ENCODE measurements around the gene MTHFD2L. TPM values are rescaled to one million over a fixed set of nuclear protein-coding genes. Genes with fewer than 3 reads are reported as not detected.
"Not testable (repeated sequence)": the region's sequence is repeated elsewhere in the genome, so short reads cannot be mapped to it uniquely, and the experiment has no call there.

Gene MTHFD2L
- total RNA-seq, 4 donors from 2014 or later, result 13.1 to 22.9 (median 15.3) TPM

DNA sequence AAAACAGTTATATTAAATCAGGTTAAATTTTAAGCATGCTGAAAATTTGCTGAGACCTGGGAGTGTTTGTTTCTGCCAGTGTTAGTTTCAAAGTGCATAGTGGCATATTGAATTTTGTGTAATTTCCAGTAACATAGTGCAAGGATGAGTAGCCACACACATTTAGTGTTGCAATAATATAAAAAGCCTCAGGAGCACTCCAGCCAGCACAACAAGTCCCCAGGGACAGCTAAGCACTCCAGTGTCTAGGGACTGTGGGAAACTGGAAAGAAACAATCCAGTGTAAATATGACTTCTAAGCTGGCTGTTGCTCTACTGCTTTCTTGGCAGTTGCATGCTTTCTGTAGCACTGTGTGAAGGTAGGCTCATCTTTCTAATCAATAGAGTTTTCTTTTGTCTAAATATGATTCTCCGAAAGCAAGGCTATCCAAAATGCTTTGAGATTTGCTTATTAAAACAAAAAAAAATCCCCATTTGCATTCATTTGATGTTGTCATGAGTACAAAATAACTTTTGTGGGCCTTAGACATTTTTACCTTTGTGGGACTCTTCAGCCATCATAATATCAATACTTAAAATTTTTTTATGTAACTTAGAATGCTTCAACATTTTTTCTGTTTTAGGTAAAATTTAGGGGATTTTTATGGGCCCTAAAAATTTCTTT, 34.7 kb upstream of the MTHFD2L start:
- TF ChIP-seq POLR2A (IDR thresholded peaks at IDR 0.05), result no peak
- TF ChIP-seq POLR2AphosphoS5 (IDR thresholded peaks at IDR 0.05), result no peak
- no peak for TF ChIP-seq EP300 (IDR thresholded peaks at IDR 0.05)
- TF ChIP-seq, protein P1, sequence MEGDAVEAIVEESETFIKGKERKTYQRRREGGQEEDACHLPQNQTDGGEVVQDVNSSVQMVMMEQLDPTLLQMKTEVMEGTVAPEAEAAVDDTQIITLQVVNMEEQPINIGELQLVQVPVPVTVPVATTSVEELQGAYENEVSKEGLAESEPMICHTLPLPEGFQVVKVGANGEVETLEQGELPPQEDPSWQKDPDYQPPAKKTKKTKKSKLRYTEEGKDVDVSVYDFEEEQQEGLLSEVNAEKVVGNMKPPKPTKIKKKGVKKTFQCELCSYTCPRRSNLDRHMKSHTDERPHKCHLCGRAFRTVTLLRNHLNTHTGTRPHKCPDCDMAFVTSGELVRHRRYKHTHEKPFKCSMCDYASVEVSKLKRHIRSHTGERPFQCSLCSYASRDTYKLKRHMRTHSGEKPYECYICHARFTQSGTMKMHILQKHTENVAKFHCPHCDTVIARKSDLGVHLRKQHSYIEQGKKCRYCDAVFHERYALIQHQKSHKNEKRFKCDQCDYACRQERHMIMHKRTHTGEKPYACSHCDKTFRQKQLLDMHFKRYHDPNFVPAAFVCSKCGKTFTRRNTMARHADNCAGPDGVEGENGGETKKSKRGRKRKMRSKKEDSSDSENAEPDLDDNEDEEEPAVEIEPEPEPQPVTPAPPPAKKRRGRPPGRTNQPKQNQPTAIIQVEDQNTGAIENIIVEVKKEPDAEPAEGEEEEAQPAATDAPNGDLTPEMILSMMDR (IDR thresholded peaks at IDR 0.05), result no peak
- Histone ChIP-seq H3K27me3 (no peaks in the 10 kb centered on the region), H3K4me3 (no peak overlapping the region), H3K27ac (no peak overlapping the region), H3K9me3 (no peaks in the 10 kb centered on the region), H3K4me1 (no peaks in the 10 kb centered on the region), H3K36me3 (no peaks in the 10 kb centered on the region)
- no peak for DNase-seq (ENCODE audit: low spot score in 2 of 2)
- 90% methylated on average over 1 of the region's 1 CpG for WGBS

- Histone ChIP-seq H3K4me3 (no peak overlapping the region), H3K36me3 (no peaks in the 10 kb centered on the region), H3K4me1 (no peaks in the 10 kb centered on the region), H3K27me3 (no peaks in the 10 kb centered on the region), H3K9me3 (no peaks in the 10 kb centered on the region), H3K27ac (no peak overlapping the region)
- no peak for DNase-seq (ENCODE audit: low spot score in 2 of 2)
- TF ChIP-seq, protein P1 (IDR thresholded peaks at IDR 0.05), result no peak
- no peak for TF ChIP-seq POLR2A (IDR thresholded peaks at IDR 0.05)
- TF ChIP-seq POLR2AphosphoS5 (IDR thresholded peaks at IDR 0.05), result no peak
- TF ChIP-seq EP300 (IDR thresholded peaks at IDR 0.05), result no peak
- WGBS, result 87% methylated on average over 1 of the region's 1 CpG
Measured at GRCh38 chr4:74125029-74125428, 32.9 kb upstream of the MTHFD2L start.

GRCh38 chr4:74127745-74128144, 30.2 kb upstream of the MTHFD2L start:
- H3K4me1 ChIP-seq, result no peaks in the 10 kb centered on the region
- no peaks in the 10 kb centered on the region for H3K9me3 ChIP-seq
- WGBS, result 83% methylated on average over 4 of the region's 4 CpGs
- H3K4me3 ChIP-seq, result no peak overlapping the region
- no peaks in the 10 kb centered on the region for H3K27me3 ChIP-seq
- no peak overlapping the region for H3K27ac ChIP-seq
- no peak for TF ChIP-seq POLR2AphosphoS5 (IDR thresholded peaks at IDR 0.05)
- TF ChIP-seq EP300 (IDR thresholded peaks at IDR 0.05), result no peak
- TF ChIP-seq POLR2A (IDR thresholded peaks at IDR 0.05), result no peak
- TF ChIP-seq, protein P1 (IDR thresholded peaks at IDR 0.05), result no peak
- no peaks in the 10 kb centered on the region for H3K36me3 ChIP-seq
- DNase-seq (ENCODE audit: low spot score in 2 of 2), result no peak

DNA sequence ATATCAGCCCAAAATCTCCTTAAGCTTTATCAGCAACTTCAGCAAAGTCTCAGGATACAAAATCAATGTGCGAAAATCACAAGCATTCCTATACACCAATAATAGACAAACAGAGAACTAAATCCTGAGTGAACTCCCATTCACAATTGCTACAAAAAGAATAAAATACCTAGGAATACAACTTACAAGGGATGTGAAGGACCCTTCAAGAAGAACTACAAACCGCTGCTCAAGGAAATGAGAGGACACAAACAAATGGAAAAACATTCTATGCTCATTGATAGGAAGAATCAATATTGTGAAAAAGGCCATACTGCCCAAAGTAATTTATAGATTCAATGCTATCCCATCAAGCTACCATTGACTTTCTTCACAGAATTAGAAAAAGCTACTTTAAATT, 27.1 kb upstream of the MTHFD2L start:
- not testable (repeated sequence) for H3K9me3 ChIP-seq; H3K27me3 ChIP-seq; H3K4me3 ChIP-seq; DNase-seq (ENCODE audit: low spot score in 2 of 2); H3K36me3 ChIP-seq; H3K4me1 ChIP-seq; H3K27ac ChIP-seq
- 100% methylated on average over 2 of the region's 2 CpGs for WGBS

DNA sequence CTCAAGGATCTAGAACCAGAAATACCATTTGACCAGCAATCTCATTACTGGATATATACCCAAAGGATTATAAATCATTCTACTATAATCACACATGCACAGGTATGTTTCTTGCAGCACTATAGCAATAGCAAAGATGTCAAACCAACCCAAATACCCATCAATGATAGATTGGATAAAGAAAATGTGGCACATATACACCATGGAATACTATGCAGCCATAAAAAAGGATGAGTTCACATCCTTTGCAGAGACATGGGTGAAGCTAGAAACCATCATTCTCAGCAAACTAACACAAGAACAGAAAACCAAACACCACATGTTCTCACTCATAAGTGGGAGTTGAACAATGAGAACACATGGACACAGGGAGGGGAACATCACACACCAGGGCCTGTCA, 25.7 kb upstream of the MTHFD2L start:
- H3K4me1 ChIP-seq; H3K9me3 ChIP-seq; DNase-seq (ENCODE audit: low spot score in 2 of 2); H3K36me3 ChIP-seq; H3K27ac ChIP-seq; H3K27me3 ChIP-seq; H3K4me3 ChIP-seq: not testable (repeated sequence)

DNA sequence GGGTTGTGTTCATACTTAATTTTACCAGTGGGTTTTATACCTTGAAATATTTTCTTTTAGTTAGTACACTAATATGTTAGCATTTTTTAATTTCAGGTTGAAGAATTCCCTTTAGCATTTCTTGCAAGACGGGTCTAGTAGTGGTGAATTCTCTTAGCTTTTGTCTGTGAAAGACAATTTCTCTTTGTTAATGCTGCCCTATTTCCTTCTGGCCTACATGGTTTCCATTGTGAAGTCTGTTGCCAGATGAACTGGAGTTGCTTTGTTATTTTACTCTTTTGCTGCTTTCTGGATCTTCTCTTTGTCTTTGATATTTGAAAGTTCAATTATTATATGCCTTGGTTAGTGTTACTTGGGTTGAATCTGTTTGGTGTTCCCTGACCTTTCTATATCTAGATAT, 25.0 kb upstream of the MTHFD2L start:
- no peaks in the 10 kb centered on the region for H3K36me3 ChIP-seq
- TF ChIP-seq EP300 (IDR thresholded peaks at IDR 0.05) (no peak), POLR2A (IDR thresholded peaks at IDR 0.05) (no peak), POLR2AphosphoS5 (IDR thresholded peaks at IDR 0.05) (no peak)
- TF ChIP-seq, protein P1 (IDR thresholded peaks at IDR 0.05), result no peak
- DNase-seq (ENCODE audit: low spot score in 2 of 2), result no peak
- no peak overlapping the region for H3K27ac ChIP-seq
- H3K4me1 ChIP-seq, result peaks cover 5% of the 10 kb centered on the region
- H3K4me3 ChIP-seq, result no peak overlapping the region
- no peaks in the 10 kb centered on the region for H3K27me3 ChIP-seq
- 71% methylated on average over 1 of the region's 1 CpG for WGBS
- H3K9me3 ChIP-seq, result no peaks in the 10 kb centered on the region
